Peyer's patch (tissue), 4 donors: ENCODE data around the gene ALB. TPM values are rescaled to one million over a fixed set of nuclear protein-coding genes. Genes with fewer than 3 reads are reported as not detected.

Experiments
- DNase-seq, 3 donors: peaks; one replicate each; pipeline ENCODE4 v3.0.0-alpha.2; 2017 to 2019
- H3K27ac ChIP-seq, 4 donors: fragments of 200-600 bp; sonication (generic); one replicate each; pipeline ENCODE4 v1.5.1; 2016 to 2019
- H3K27me3 ChIP-seq, 2 donors: fragments of 200-600 bp; sonication (generic); one replicate each; pipeline ENCODE4 v1.5.1; 2019
- H3K36me3 ChIP-seq, 3 donors: fragments of 200-600 bp; sonication (generic); one replicate each; pipeline ENCODE4 v1.5.1; 2016 to 2019
- H3K4me1 ChIP-seq, 4 donors: fragments of 200-600 bp; sonication (generic); one replicate each; pipeline ENCODE4 v1.5.1; 2016 to 2019
- H3K4me3 ChIP-seq, 4 donors: fragments of 200-600 bp; sonication (generic); 1 replicate in 3 of 4; 2 replicates in 1 of 4; pipeline ENCODE4 v1.5.1; 2016 to 2019; ENCODE audit warnings: mild to moderate bottlenecking in 1 of 4
- H3K9me3 ChIP-seq, 4 donors: fragments of 200-600 bp; sonication (generic); one replicate each; pipeline ENCODE4 v1.5.1; 2016 to 2019; ENCODE audit warnings: mild to moderate bottlenecking in 1 of 4
- POLR2A ChIP-seq, 2 donors: fragments of 450-650 bp; IDR thresholded peaks; one replicate each; pipeline ENCODE4 v1.5.1; 2017; ENCODE audit warnings: antibody characterized with exemption in 2 of 2, mild to moderate bottlenecking in 2 of 2, moderate library complexity in 2 of 2
- total RNA-seq, 4 donors: library from RNA; depleted of rRNA; stranded (reverse); fragments of >200 nt; gene quantifications; one replicate each; pipeline ENCODE4 v1.1.0, GENCODE V29; 2016
- TF ChIP-seq, protein P1 (sequence below), 6 experiments: fragments of 450-650 bp in 4 of 6; fragments of 200-600 bp in 2 of 6; sonication (generic) in 1 of 6; IDR thresholded peaks; one replicate each; pipeline ENCODE4 v1.5.1; 2017 to 2019; ENCODE audit warnings: antibody characterized with exemption in 6 of 6, mild to moderate bottlenecking in 3 of 6, moderate library complexity in 1 of 6

Gene ALB
- total RNA-seq, 4 donors from 2014 or later, result 0.66 to 2.5 TPM; not detected in 2

DNA sequence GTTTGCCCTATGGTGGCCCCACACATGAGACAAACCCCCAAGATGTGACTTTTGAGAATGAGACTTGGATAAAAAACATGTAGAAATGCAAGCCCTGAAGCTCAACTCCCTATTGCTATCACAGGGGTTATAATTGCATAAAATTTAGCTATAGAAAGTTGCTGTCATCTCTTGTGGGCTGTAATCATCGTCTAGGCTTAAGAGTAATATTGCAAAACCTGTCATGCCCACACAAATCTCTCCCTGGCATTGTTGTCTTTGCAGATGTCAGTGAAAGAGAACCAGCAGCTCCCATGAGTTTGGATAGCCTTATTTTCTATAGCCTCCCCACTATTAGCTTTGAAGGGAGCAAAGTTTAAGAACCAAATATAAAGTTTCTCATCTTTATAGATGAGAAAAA, 14.6 kb downstream of the ALB start:
- TF ChIP-seq POLR2A (IDR thresholded peaks at IDR 0.05), result no peak
- TF ChIP-seq, protein P1, sequence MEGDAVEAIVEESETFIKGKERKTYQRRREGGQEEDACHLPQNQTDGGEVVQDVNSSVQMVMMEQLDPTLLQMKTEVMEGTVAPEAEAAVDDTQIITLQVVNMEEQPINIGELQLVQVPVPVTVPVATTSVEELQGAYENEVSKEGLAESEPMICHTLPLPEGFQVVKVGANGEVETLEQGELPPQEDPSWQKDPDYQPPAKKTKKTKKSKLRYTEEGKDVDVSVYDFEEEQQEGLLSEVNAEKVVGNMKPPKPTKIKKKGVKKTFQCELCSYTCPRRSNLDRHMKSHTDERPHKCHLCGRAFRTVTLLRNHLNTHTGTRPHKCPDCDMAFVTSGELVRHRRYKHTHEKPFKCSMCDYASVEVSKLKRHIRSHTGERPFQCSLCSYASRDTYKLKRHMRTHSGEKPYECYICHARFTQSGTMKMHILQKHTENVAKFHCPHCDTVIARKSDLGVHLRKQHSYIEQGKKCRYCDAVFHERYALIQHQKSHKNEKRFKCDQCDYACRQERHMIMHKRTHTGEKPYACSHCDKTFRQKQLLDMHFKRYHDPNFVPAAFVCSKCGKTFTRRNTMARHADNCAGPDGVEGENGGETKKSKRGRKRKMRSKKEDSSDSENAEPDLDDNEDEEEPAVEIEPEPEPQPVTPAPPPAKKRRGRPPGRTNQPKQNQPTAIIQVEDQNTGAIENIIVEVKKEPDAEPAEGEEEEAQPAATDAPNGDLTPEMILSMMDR (IDR thresholded peaks at IDR 0.05), result no peak
- H3K27ac ChIP-seq, result no peak overlapping the region
- no peaks in the 10 kb centered on the region for H3K36me3 ChIP-seq
- no peak for DNase-seq
- H3K4me1 ChIP-seq, result no peaks in the 10 kb centered on the region
- no peaks in the 10 kb centered on the region for H3K9me3 ChIP-seq
- H3K4me3 ChIP-seq, result no peak overlapping the region
- no peaks in the 10 kb centered on the region for H3K27me3 ChIP-seq

DNA sequence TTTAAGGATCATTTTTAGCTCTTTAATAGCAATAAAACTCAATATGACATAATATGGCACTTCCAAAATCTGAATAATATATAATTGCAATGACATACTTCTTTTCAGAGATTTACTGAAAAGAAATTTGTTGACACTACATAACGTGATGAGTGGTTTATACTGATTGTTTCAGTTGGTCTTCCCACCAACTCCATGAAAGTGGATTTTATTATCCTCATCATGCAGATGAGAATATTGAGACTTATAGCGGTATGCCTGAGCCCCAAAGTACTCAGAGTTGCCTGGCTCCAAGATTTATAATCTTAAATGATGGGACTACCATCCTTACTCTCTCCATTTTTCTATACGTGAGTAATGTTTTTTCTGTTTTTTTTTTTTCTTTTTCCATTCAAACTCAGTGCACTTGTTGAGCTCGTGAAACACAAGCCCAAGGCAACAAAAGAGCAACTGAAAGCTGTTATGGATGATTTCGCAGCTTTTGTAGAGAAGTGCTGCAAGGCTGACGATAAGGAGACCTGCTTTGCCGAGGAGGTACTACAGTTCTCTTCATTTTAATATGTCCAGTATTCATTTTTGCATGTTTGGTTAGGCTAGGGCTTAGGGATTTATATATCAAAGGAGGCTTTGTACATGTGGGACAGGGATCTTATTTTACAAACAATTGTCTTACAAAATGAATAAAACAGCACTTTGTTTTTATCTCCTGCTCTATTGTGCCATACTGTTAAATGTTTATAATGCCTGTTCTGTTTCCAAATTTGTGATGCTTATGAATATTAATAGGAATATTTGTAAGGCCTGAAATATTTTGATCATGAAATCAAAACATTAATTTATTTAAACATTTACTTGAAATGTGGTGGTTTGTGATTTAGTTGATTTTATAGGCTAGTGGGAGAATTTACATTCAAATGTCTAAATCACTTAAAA, 15.3 kb downstream of the ALB start:
- no peak overlapping the region for H3K27ac ChIP-seq
- TF ChIP-seq POLR2A (IDR thresholded peaks at IDR 0.05), result no peak
- TF ChIP-seq, protein P1 (IDR thresholded peaks at IDR 0.05), result no peak

DNA sequence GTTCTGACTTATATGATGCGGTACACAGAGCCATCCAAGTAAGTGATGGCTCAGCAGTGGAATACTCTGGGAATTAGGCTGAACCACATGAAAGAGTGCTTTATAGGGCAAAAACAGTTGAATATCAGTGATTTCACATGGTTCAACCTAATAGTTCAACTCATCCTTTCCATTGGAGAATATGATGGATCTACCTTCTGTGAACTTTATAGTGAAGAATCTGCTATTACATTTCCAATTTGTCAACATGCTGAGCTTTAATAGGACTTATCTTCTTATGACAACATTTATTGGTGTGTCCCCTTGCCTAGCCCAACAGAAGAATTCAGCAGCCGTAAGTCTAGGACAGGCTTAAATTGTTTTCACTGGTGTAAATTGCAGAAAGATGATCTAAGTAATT, 16.5 kb downstream of the ALB start:
- Histone ChIP-seq H3K27ac (no peak overlapping the region), H3K36me3 (no peaks in the 10 kb centered on the region), H3K9me3 (no peaks in the 10 kb centered on the region), H3K27me3 (no peaks in the 10 kb centered on the region), H3K4me1 (no peaks in the 10 kb centered on the region), H3K4me3 (no peak overlapping the region)
- TF ChIP-seq POLR2A (IDR thresholded peaks at IDR 0.05), result no peak
- TF ChIP-seq, protein P1 (IDR thresholded peaks at IDR 0.05), result no peak
- no peak for DNase-seq

More for the DNA sequence above, 15.3 kb downstream of the ALB start:
- Histone ChIP-seq H3K27me3 (no peaks in the 10 kb centered on the region), H3K36me3 (no peaks in the 10 kb centered on the region), H3K4me1 (no peaks in the 10 kb centered on the region), H3K4me3 (no peak overlapping the region), H3K9me3 (no peaks in the 10 kb centered on the region)
- no peak for DNase-seq

DNA sequence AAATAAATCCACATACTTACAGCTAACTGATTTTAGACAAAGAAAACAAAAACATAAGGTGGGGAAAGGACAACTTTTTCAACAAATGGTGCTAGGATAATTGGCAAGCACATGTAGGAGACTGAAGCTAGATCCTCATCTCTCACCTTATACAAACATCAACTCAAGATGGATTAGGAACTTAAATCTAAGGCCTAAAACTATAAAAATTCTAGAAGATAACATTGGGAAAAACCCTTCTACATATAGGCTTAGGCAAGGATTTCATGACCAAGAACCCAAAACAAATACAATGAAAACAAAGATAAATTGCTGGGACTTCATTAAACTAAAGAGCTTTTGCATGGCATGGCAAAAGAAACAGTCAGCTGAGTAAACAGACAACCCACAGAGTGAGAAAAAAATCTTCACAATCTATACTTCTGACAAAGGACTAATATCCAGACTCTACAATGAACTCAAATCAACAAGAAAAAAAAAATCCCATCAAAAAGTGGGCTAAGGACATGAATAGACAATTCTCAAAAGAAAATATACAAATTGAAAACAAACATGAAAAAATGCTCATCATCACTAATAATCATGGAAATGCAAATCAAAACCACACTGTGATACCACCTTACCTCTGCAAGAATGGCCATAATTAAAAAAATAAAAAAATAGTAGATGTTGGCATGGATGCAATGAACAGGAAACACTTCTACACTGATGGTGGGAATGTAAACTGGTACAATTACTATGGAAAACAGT, 17.8 kb downstream of the ALB start:
- H3K36me3 ChIP-seq, result no peaks in the 10 kb centered on the region
- no peaks in the 10 kb centered on the region for H3K9me3 ChIP-seq
- TF ChIP-seq, protein P1 (IDR thresholded peaks at IDR 0.05), result no peak
- TF ChIP-seq POLR2A (IDR thresholded peaks at IDR 0.05), result no peak
- H3K4me3 ChIP-seq, result no peak overlapping the region
- H3K4me1 ChIP-seq, result no peaks in the 10 kb centered on the region
- no peaks in the 10 kb centered on the region for H3K27me3 ChIP-seq
- DNase-seq, result no peak
- H3K27ac ChIP-seq, result no peak overlapping the region

DNA sequence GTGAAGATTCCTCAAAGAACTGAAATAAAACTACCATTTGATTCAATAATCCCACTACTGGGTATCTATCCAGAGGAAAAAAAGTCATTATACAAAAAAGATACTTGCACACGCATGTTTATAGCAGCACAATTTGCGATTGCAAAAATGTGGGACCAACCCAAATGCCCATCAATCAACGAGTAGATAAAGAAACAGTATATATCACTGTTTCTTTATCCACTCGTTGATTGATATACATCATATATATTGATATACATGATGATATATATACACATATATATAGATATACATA, 18.3 kb downstream of the ALB start:
- H3K4me3 ChIP-seq, result no peak overlapping the region
- TF ChIP-seq POLR2A (IDR thresholded peaks at IDR 0.05), result no peak
- TF ChIP-seq, protein P1 (IDR thresholded peaks at IDR 0.05), result no peak

More for the DNA sequence above, 18.3 kb downstream of the ALB start:
- no peaks in the 10 kb centered on the region for H3K36me3 ChIP-seq
- H3K27me3 ChIP-seq, result no peaks in the 10 kb centered on the region
- no peak for DNase-seq
- H3K4me1 ChIP-seq, result no peaks in the 10 kb centered on the region
- no peak overlapping the region for H3K27ac ChIP-seq
- no peaks in the 10 kb centered on the region for H3K9me3 ChIP-seq
